Measurements from ENCODE around the gene LCLAT1.
"Not testable (repeated sequence)": the region's sequence is repeated elsewhere in the genome, so short reads cannot be mapped to it uniquely, and the experiment has no call there.

LCLAT1 gene

DNA sequence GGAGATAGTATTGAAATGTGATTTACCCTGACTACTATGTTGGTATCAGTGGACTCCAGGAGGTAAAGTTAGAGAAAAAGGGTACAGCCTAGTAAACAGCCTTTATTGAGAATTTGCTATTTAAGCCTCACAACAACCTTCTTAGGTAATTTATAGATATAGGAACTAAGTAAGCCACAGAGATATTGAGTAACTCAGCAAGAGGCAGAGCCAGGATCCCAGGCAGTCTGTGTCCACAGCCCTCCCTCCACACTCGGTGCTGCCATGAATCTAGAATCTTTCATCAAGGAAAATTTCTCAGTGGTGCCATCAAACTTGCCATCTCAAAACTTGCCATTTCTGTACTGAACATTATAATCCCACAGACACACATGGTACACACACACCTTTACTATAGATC lies 189.3 kb downstream of the LCLAT1 start:
- CTCF ChIA-PET = no interaction called here

DNA sequence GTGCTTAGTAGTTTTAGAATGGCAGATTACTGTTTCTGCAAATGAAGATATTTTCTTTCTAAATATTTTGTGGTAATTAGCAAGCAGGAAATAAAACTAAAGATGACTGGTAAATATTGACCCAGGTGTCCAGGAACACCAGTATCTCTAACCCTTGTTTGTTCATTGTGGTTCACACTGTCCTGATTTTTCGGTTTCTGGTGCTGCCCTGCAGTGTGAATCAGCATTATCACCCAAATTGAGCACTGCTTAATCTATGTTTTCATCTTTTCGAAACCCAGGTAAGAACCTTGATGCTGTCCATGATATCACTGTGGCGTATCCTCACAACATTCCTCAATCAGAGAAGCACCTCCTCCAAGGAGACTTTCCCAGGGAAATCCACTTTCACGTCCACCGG lies 192.8 kb downstream of the LCLAT1 start:
- no peak for DNase-seq (ENCODE audit: low spot score)
- CTCF ChIA-PET = no interaction called here
- POLR2A ChIA-PET (ENCODE audit: low non-redundant PET) = no interaction called here

More for the DNA sequence above, 189.3 kb downstream of the LCLAT1 start:
- TF ChIP-seq, protein P1, sequence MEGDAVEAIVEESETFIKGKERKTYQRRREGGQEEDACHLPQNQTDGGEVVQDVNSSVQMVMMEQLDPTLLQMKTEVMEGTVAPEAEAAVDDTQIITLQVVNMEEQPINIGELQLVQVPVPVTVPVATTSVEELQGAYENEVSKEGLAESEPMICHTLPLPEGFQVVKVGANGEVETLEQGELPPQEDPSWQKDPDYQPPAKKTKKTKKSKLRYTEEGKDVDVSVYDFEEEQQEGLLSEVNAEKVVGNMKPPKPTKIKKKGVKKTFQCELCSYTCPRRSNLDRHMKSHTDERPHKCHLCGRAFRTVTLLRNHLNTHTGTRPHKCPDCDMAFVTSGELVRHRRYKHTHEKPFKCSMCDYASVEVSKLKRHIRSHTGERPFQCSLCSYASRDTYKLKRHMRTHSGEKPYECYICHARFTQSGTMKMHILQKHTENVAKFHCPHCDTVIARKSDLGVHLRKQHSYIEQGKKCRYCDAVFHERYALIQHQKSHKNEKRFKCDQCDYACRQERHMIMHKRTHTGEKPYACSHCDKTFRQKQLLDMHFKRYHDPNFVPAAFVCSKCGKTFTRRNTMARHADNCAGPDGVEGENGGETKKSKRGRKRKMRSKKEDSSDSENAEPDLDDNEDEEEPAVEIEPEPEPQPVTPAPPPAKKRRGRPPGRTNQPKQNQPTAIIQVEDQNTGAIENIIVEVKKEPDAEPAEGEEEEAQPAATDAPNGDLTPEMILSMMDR (conservative IDR thresholded peaks at IDR 0.05; ENCODE audit: low read depth) = no peak
- no peak overlapping the region for H3K27ac ChIP-seq
- POLR2A ChIA-PET (ENCODE audit: low non-redundant PET) = no interaction called here
- DNase-seq (ENCODE audit: low spot score) = no peak

DNA sequence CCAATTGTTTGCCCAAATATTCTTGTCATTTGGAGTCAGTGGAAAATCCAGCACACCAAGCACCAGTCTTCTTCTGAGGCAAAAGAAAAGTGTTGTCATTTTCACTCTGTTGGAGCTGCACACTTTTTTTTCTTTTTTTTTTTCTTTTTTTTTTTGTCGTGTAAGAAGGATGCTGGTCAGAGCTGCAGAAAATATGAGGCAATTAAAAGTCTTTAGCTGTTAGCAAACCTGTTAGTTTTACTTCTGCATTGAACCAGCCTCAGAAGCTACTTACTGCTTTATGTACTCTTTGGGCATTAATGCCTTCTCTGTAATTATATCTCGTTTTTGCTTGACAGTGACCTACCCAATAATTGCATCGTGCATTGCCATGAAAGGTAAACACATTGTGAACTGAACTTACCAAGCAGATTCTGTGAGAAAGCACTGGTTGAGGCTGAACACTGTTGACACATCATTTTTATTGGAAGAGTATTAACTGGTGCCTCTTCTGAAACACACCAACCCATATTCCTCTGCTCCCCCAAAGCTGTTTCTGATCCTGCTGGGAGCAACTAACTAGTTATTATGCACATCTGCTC lies 194.8 kb downstream of the LCLAT1 start:
- ChIA-PET POLR2A (ENCODE audit: low non-redundant PET) (no interaction called here), CTCF (interaction anchor here (0.5 to 0.6 kb wide), 4 partner anchors 12 to 430 kb away, joined by 3 to 8 read pairs (median 3); no protein-coding TSS in a partner anchor)
- no peak overlapping the region for H3K27ac ChIP-seq
- DNase-seq (ENCODE audit: low spot score) = no peak
- TF ChIP-seq, protein P1 (conservative IDR thresholded peaks at IDR 0.05; ENCODE audit: low read depth) = no peak

More for the DNA sequence above, 192.8 kb downstream of the LCLAT1 start:
- H3K27ac ChIP-seq = no peak overlapping the region
- TF ChIP-seq, protein P1 (conservative IDR thresholded peaks at IDR 0.05; ENCODE audit: low read depth) = no peak

DNA sequence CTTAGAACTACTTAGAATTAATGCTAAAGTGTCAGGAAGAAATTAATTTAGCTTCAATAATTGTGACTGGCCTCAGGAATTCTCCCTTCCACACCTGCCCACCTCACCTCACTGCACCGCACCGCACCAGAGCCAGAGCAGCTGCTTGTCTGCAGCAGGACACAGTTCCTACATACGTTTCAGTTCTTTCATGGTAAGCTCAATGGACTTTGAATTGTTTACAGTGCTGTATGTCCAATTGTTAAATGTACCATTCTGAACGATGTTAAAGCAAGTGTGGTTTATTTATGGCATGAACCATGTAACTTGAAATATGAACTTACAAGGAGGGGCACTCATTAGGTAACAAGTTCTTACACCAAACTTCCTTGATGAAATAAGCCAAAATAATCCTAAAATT lies 196.0 kb downstream of the LCLAT1 start:
- POLR2A ChIA-PET (ENCODE audit: low non-redundant PET); H3K27ac ChIP-seq; DNase-seq (ENCODE audit: low spot score); CTCF ChIA-PET: not testable (repeated sequence)

DNA sequence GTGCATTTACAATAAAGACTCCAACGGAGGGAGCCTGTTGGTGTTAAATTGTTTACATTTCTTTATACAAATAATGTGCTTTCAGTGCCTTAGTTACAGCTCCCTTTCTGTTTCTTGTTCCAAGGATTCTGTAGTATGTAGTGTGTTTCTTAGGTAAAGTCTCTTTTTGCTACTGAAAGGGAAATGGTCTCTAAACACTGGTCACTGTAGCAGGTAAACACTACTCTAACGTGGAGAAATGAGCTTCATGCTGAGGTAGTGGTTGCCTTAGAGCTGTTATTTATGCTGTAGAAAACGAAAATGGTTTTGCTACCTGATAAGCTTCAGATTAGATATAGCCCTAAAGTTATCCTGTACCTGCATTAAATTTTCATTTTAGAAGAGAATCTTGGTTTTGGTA lies 196.6 kb downstream of the LCLAT1 start:
- TF ChIP-seq, protein P1 (conservative IDR thresholded peaks at IDR 0.05; ENCODE audit: low read depth) = no peak
- ChIA-PET POLR2A (ENCODE audit: low non-redundant PET) (interaction anchor here (0.6 kb wide), 1 partner anchor 432 kb away, joined by 9 read pairs; no protein-coding TSS in a partner anchor), CTCF (no interaction called here)
- no peak overlapping the region for H3K27ac ChIP-seq
- no peak for DNase-seq (ENCODE audit: low spot score)

DNA sequence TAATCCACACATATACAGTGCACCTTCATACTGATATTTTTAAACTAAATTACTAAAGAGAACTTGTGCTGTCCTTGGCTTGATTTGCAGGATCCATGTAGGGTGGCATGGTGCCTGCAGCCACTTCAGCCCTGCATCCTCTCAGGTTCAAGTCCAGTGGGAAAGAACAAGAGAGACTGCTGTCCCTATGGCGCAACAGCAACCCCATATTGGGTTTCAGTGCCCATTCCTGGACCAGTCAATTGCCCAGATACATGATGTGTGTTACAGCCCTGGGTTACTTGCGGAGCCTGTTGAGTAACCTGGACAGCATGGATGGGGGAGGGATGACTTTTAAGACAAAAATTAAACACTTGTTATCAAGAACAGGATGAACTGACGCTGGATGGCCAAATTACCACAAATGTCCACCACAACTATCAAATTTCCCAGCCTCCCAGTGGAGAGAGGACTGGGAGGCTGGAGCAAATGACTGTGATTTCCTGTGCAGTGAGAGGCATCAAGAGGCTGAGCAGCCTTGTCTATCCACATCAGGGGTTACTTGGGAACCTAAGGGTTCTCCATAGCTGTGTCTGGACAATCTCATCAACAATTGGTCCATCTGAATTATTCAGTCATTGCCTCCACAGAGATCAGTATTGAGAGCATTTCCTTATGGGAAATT lies 198.2 kb downstream of the LCLAT1 start:
- ChIA-PET CTCF (interaction anchor here (0.6 kb wide), 1 partner anchor 368 kb away, joined by 4 read pairs; no protein-coding TSS in a partner anchor), POLR2A (ENCODE audit: low non-redundant PET) (no interaction called here)
- no peak for DNase-seq (ENCODE audit: low spot score)
- TF ChIP-seq, protein P1 (conservative IDR thresholded peaks at IDR 0.05; ENCODE audit: low read depth) = no peak
- H3K27ac ChIP-seq = no peak overlapping the region

DNA sequence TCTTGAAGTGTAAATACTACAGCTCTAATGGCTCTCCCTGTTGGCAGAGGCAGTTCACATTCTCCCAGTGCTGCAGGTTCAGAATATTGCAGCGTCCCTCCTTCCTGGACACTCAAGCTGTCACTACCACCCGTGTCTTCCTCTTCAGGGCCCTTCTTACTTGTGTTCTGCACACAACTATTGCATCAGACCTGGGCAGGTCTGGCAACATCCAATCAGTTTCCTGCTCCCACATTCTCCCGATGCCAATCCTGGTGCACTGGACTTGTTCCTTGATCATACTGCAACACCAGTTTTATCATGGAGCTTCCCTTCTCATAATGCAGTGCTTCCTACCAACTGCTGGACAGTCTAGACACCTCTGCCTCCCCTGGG lies 198.7 kb downstream of the LCLAT1 start:
- ChIA-PET CTCF (interaction anchor here (0.6 kb wide), 1 partner anchor 368 kb away, joined by 4 read pairs; no protein-coding TSS in a partner anchor), POLR2A (ENCODE audit: low non-redundant PET) (no interaction called here)
- no peak overlapping the region for H3K27ac ChIP-seq
- TF ChIP-seq, protein P1 (conservative IDR thresholded peaks at IDR 0.05; ENCODE audit: low read depth) = no peak
- no peak for DNase-seq (ENCODE audit: low spot score)
